ENCODE measurements around the gene FAM98B. TPM values are rescaled to one million over a fixed set of nuclear protein-coding genes. Genes with fewer than 3 reads are reported as not detected.
A peak's percentile ranks its signal among the peaks of the same experiment; 100 is the strongest.

Gene FAM98B
- 10 to 100 TPM; 15.6 to 16.1 TPM for total RNA-seq
- 18.4 TPM for polyA plus RNA-seq (ENCODE audit: insufficient read depth, low read depth, low replicate concordance)
- long read RNA-seq, donor 1, full-length matches to known transcripts, result 10 of 10 reads
- long read RNA-seq, donor 1, partial matches to known transcripts, result 0 of 10 reads
- long read RNA-seq, donor 1, other reads (novel, unspliced or antisense), result 0 of 10 reads
- long read RNA-seq, donor 2, full-length matches to known transcripts, result 2 of 2 reads
- long read RNA-seq, donor 2, partial matches to known transcripts, result 0 of 2 reads
- long read RNA-seq, donor 2, other reads (novel, unspliced or antisense), result 0 of 2 reads

DNA sequence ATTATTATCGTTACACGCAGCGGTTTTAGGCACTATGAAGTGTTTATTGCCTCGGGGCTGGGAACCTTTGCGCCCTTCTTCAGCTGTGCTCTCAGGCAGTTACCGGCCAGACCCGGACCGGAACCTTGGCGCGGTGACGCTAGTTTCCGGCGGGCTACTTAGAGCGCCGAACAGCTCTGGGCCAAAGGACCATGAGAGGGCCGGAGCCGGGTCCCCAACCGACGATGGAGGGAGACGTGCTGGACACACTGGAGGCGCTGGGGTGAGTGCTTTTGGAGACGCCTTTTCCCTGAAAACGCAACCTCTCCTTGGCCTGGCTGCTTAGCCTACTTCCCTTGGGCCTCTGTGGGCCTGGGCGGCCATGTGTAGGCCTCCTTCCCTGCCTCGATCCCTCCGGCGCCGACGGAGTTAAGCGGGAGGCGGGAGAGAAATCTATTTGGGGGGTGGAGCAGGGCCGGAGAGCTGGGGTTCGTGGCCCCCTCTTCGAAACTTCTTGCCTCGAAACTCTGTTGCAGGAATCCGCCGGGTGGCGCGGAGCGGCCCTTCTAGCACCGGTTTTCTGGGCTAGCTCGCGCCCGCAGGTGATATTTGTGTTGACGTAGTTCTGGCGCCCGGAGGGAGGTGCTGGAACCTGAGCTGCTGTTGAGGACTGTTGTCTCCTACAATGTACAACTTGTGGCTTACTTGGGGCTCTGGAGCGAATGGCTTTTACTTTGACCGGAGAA is at the start of gene FAM98B:
FAM98B (plus strand) TSS at position 157 of the 725 bp plus-strand sequence; CDS start at position 192, 35 bp downstream.
- WGBS, 2 donors, result 0 to 1% methylated on average over 24 to 46 of the region's 49 CpGs
- no peaks in the 10 kb centered on the region for H3K36me3 ChIP-seq (ENCODE audit: low read depth, missing control alignments)
- H3K4me1 ChIP-seq, result peaks cover 8% of the 10 kb centered on the region
- peak; percentile 91 for DNase-seq
- peak within 1 kb of the TSS; percentile 94 to 95 for H3K27ac ChIP-seq
- H3K4me3 ChIP-seq, result peak within 1 kb of the TSS; percentile 86 to 93
- intact Hi-C loops (cut with DNase I; ENCODE audit: low total_unique reads), result no loop called here
- TF ChIP-seq, protein P1, sequence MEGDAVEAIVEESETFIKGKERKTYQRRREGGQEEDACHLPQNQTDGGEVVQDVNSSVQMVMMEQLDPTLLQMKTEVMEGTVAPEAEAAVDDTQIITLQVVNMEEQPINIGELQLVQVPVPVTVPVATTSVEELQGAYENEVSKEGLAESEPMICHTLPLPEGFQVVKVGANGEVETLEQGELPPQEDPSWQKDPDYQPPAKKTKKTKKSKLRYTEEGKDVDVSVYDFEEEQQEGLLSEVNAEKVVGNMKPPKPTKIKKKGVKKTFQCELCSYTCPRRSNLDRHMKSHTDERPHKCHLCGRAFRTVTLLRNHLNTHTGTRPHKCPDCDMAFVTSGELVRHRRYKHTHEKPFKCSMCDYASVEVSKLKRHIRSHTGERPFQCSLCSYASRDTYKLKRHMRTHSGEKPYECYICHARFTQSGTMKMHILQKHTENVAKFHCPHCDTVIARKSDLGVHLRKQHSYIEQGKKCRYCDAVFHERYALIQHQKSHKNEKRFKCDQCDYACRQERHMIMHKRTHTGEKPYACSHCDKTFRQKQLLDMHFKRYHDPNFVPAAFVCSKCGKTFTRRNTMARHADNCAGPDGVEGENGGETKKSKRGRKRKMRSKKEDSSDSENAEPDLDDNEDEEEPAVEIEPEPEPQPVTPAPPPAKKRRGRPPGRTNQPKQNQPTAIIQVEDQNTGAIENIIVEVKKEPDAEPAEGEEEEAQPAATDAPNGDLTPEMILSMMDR (IDR thresholded peaks at IDR 0.05), result peak in 1 of 3 experiments; percentile 1
- no peak for TF ChIP-seq POLR2A (IDR thresholded peaks at IDR 0.05)
- H3K9me3 ChIP-seq, result no peaks in the 10 kb centered on the region
- no peaks in the 10 kb centered on the region for H3K27me3 ChIP-seq

DNA sequence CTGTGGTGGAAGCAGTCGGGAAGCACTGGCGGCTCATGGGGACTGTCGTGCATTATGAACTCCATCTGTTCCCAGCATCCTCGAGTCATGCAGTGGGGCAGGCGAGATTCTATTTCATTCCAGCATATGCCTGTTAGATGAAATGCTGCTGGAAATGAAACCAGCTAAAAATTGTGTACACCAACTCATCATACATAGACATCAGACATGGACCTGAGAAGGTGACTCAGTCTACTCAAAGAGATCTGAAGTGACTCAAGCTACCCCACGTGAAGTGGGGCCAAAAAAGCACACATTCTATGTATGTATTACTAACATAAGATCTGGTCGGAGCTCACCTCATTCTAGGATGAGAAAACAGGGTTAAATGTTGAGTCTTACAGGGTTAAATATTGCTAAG is 47.5 kb upstream of the FAM98B start:
- Histone ChIP-seq H3K4me1 (no peaks in the 10 kb centered on the region), H3K27ac (no peak overlapping the region), H3K4me3 (no peak overlapping the region), H3K27me3 (no peaks in the 10 kb centered on the region), H3K36me3 (ENCODE audit: low read depth, missing control alignments) (no peaks in the 10 kb centered on the region), H3K9me3 (no peaks in the 10 kb centered on the region)
- WGBS, 2 donors, result 75 to 84% methylated on average over 7 of the region's 7 CpGs
- TF ChIP-seq POLR2A (IDR thresholded peaks at IDR 0.05), result no peak
- TF ChIP-seq, protein P1 (IDR thresholded peaks at IDR 0.05), result no peak
- intact Hi-C loops (cut with DNase I; ENCODE audit: low total_unique reads), result no loop called here
- DNase-seq, result no peak

DNA sequence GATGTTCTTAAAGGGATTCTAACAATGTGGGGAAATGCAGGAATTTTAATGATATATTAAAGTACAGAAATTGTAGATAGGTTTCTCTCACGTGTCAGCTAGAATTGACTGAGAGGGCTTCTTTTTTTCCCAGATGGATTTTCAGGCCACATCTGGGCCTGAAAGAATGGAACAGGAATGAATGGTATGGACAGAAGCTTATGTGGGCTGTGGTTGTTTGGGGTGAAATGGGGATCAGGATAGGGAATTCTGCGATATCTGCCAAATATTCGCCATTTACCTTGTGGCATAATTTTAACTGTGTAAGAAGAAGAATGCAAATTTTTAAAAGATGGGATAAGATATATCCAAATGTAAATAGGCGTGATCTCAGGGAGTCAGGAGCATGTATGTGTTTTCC is 45.4 kb upstream of the FAM98B start:
- Histone ChIP-seq H3K36me3 (ENCODE audit: low read depth, missing control alignments) (no peaks in the 10 kb centered on the region), H3K4me3 (no peak overlapping the region), H3K9me3 (no peaks in the 10 kb centered on the region), H3K27ac (no peak overlapping the region), H3K4me1 (no peaks in the 10 kb centered on the region), H3K27me3 (no peaks in the 10 kb centered on the region)
- intact Hi-C loops (cut with DNase I; ENCODE audit: low total_unique reads), result no loop called here
- WGBS, 2 donors, result 92 to 97% methylated on average over 4 of the region's 4 CpGs
- no peak for DNase-seq
- no peak for TF ChIP-seq POLR2A (IDR thresholded peaks at IDR 0.05)
- TF ChIP-seq, protein P1 (IDR thresholded peaks at IDR 0.05), result no peak

DNA sequence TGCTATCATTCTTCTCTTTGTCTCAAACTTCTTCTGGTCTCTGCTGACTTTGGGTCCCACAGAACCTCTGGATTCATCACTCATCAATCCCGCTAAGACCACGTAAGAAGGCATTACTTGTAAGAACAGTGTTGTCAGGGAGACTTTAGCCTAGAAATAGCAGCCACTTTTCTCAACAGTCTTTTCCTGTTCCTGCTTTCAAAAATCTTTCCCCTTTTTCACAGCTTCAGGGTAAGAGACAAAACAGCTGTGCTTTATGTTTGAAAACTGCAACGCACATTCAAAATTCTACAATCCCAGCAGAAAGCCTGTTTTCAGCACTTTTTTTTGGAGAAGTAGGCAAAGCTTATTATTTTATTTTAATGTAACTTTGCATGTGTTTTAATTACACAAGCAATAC is 42.0 kb upstream of the FAM98B start:
- Histone ChIP-seq H3K36me3 (ENCODE audit: low read depth, missing control alignments) (no peaks in the 10 kb centered on the region), H3K4me1 (no peaks in the 10 kb centered on the region), H3K9me3 (no peaks in the 10 kb centered on the region), H3K27ac (no peak overlapping the region), H3K4me3 (no peak overlapping the region), H3K27me3 (no peaks in the 10 kb centered on the region)
- intact Hi-C loops (cut with DNase I; ENCODE audit: low total_unique reads), result no loop called here
- DNase-seq, result no peak
- TF ChIP-seq POLR2A (IDR thresholded peaks at IDR 0.05), result no peak
- TF ChIP-seq, protein P1 (IDR thresholded peaks at IDR 0.05), result no peak
- WGBS, 2 donors, result 57 to 76% methylated on average over 3 of the region's 3 CpGs

Measured in testis (tissue), 5 donors.